Muscle layer of colon (tissue), 2 donors: Measurements from ENCODE around the gene ABCB11.
"Not testable (repeated sequence)": the region's sequence is repeated elsewhere in the genome, so short reads cannot be mapped to it uniquely, and the experiment has no call there.

Experiments
- H3K27ac ChIP-seq: one replicate; pipeline ENCODE4 v1.7.0; 2013; ENCODE audit warnings: low read depth, mild to moderate bottlenecking, low read length, moderate library complexity
- H3K27me3 ChIP-seq, 2 donors: one replicate each; pipeline ENCODE4 v1.7.0; 2013; ENCODE audit warnings: low read length in 2 of 2, mild to moderate bottlenecking in 2 of 2; ENCODE audit not compliant: insufficient read depth in 2 of 2, control insufficient read depth in 1 of 2
- H3K36me3 ChIP-seq: one replicate; pipeline ENCODE4 v1.7.0; 2013; ENCODE audit warnings: mild to moderate bottlenecking, low read length; ENCODE audit not compliant: insufficient read depth
- H3K4me1 ChIP-seq: one replicate; pipeline ENCODE4 v1.7.0; 2013; ENCODE audit warnings: mild to moderate bottlenecking, low read length; ENCODE audit not compliant: insufficient read depth
- H3K4me3 ChIP-seq, 2 donors: one replicate each; pipeline ENCODE4 v1.7.0; 2013; ENCODE audit warnings: low read length in 2 of 2, low read depth in 1 of 2, mild to moderate bottlenecking in 1 of 2, moderate library complexity in 1 of 2
- H3K9ac ChIP-seq: one replicate; pipeline ENCODE4 v1.7.0; 2013; ENCODE audit warnings: low read length
- H3K9me3 ChIP-seq: one replicate; pipeline ENCODE4 v1.7.0; 2013; ENCODE audit warnings: mild to moderate bottlenecking, low read length
- donor health status: abdominal sarcoma.
- donor health status: Adenocarcinoma of cecum.

Gene ABCB11

GRCh38 chr2:169013628-169014026 is 17.5 kb downstream of the ABCB11 start:
- H3K9ac ChIP-seq: no peak overlapping the region
- no peak overlapping the region for H3K27ac ChIP-seq

GRCh38 chr2:169012812-169013627 is 18.1 kb downstream of the ABCB11 start:
- no peaks in the 10 kb centered on the region for H3K27me3 ChIP-seq
- H3K4me3 ChIP-seq: no peak overlapping the region
- no peaks in the 10 kb centered on the region for H3K9me3 ChIP-seq
- no peaks in the 10 kb centered on the region for H3K4me1 ChIP-seq
- H3K9ac ChIP-seq: no peak overlapping the region
- no peaks in the 10 kb centered on the region for H3K36me3 ChIP-seq
- H3K27ac ChIP-seq: no peak overlapping the region

More at GRCh38 chr2:169013628-169014026, 17.5 kb downstream of the ABCB11 start:
- Histone ChIP-seq H3K4me1 (no peaks in the 10 kb centered on the region), H3K9me3 (no peaks in the 10 kb centered on the region), H3K27me3 (no peaks in the 10 kb centered on the region), H3K36me3 (no peaks in the 10 kb centered on the region), H3K4me3 (no peak overlapping the region)

GRCh38 chr2:169012191-169012792 is 18.8 kb downstream of the ABCB11 start:
- not testable (repeated sequence) for H3K9me3 ChIP-seq, H3K9ac ChIP-seq, H3K27me3 ChIP-seq, H3K36me3 ChIP-seq, H3K27ac ChIP-seq, H3K4me1 ChIP-seq, H3K4me3 ChIP-seq

- Histone ChIP-seq H3K4me3 (no peak overlapping the region), H3K9me3 (no peaks in the 10 kb centered on the region), H3K36me3 (no peaks in the 10 kb centered on the region), H3K9ac (no peak overlapping the region), H3K27ac (no peak overlapping the region), H3K27me3 (no peaks in the 10 kb centered on the region), H3K4me1 (no peaks in the 10 kb centered on the region)
Observed at GRCh38 chr2:169011698-169012097, 19.4 kb downstream of the ABCB11 start.

GRCh38 chr2:169010633-169011460 is 20.3 kb downstream of the ABCB11 start:
- Histone ChIP-seq H3K27me3 (no peaks in the 10 kb centered on the region), H3K27ac (no peak overlapping the region), H3K9me3 (no peaks in the 10 kb centered on the region), H3K4me1 (no peaks in the 10 kb centered on the region), H3K9ac (no peak overlapping the region), H3K36me3 (no peaks in the 10 kb centered on the region), H3K4me3 (no peak overlapping the region)

- H3K27ac ChIP-seq: no peak overlapping the region
- H3K9ac ChIP-seq: no peak overlapping the region
- no peak overlapping the region for H3K4me3 ChIP-seq
Observed at GRCh38 chr2:169009865-169010579, 21.1 kb downstream of the ABCB11 start.

GRCh38 chr2:169007941-169008340 is 23.2 kb downstream of the ABCB11 start:
- Histone ChIP-seq H3K4me1 (no peaks in the 10 kb centered on the region), H3K27me3 (no peaks in the 10 kb centered on the region), H3K9ac (no peak overlapping the region), H3K9me3 (no peaks in the 10 kb centered on the region), H3K4me3 (no peak overlapping the region), H3K27ac (no peak overlapping the region), H3K36me3 (no peaks in the 10 kb centered on the region)

More at GRCh38 chr2:169009865-169010579, 21.1 kb downstream of the ABCB11 start:
- no peaks in the 10 kb centered on the region for H3K36me3 ChIP-seq
- H3K9me3 ChIP-seq: no peaks in the 10 kb centered on the region
- H3K4me1 ChIP-seq: no peaks in the 10 kb centered on the region
- no peaks in the 10 kb centered on the region for H3K27me3 ChIP-seq

- H3K27ac ChIP-seq: no peak overlapping the region
- no peaks in the 10 kb centered on the region for H3K9me3 ChIP-seq
- H3K4me3 ChIP-seq: no peak overlapping the region
- no peaks in the 10 kb centered on the region for H3K36me3 ChIP-seq
- no peaks in the 10 kb centered on the region for H3K4me1 ChIP-seq
- H3K9ac ChIP-seq: no peak overlapping the region
- no peaks in the 10 kb centered on the region for H3K27me3 ChIP-seq
Observed at GRCh38 chr2:169007356-169007755, 23.8 kb downstream of the ABCB11 start.

- no peaks in the 10 kb centered on the region for H3K27me3 ChIP-seq
- H3K36me3 ChIP-seq: no peaks in the 10 kb centered on the region
- no peak overlapping the region for H3K9ac ChIP-seq
- no peaks in the 10 kb centered on the region for H3K4me1 ChIP-seq
- H3K9me3 ChIP-seq: no peaks in the 10 kb centered on the region
- H3K4me3 ChIP-seq: no peak overlapping the region
- no peak overlapping the region for H3K27ac ChIP-seq
Observed at GRCh38 chr2:169006665-169007064, 24.5 kb downstream of the ABCB11 start.

- no peak overlapping the region for H3K4me3 ChIP-seq
- no peak overlapping the region for H3K27ac ChIP-seq
- no peak overlapping the region for H3K9ac ChIP-seq
- no peaks in the 10 kb centered on the region for H3K36me3 ChIP-seq
- H3K4me1 ChIP-seq: no peaks in the 10 kb centered on the region
- no peaks in the 10 kb centered on the region for H3K9me3 ChIP-seq
- no peaks in the 10 kb centered on the region for H3K27me3 ChIP-seq
Observed at GRCh38 chr2:169005994-169006393, 25.1 kb downstream of the ABCB11 start.

- Histone ChIP-seq H3K4me3 (no peak overlapping the region), H3K9ac (no peak overlapping the region), H3K4me1 (no peaks in the 10 kb centered on the region), H3K9me3 (no peaks in the 10 kb centered on the region), H3K27ac (no peak overlapping the region), H3K27me3 (no peaks in the 10 kb centered on the region), H3K36me3 (no peaks in the 10 kb centered on the region)
Observed at GRCh38 chr2:169005080-169005598, 26.0 kb downstream of the ABCB11 start.
